ENCODE results near the gene HBEGF. TPM values are rescaled to one million over a fixed set of nuclear protein-coding genes. Genes with fewer than 3 reads are reported as not detected.

The HBEGF gene
- total RNA-seq = 115 and 206 TPM in 2 replicates

GRCh38 chr5:140346348-140347221 is at the start of gene HBEGF:
Gene HBEGF, minus strand, starts transcription at chr5:140346603. Its CDS starts 275 bp downstream, at chr5:140346328.

GRCh38 chr5:140360101-140360500 is 13.7 kb upstream of the HBEGF start, which contains the start of gene SLC4A9:
Gene SLC4A9, plus strand, starts transcription at chr5:140360194. Its CDS starts 43 bp downstream, at chr5:140360237.

GRCh38 chr5:140302786-140303639 is 43.4 kb downstream of the HBEGF start, which contains the start of gene PFDN1:
Gene PFDN1, minus strand, starts transcription at chr5:140303101. Its CDS starts 28 bp downstream, at chr5:140303073.

Other genes with a start within 250 kb of the HBEGF start
- 9.6 and 14.2 TPM in 2 replicates for gene PURA, start 232.5 kb downstream of the HBEGF start, total RNA-seq
- gene IGIP, start 220.7 kb downstream of the HBEGF start, total RNA-seq = 5.8 and 7.2 TPM in 2 replicates
- gene CYSTM1, start 171.4 kb downstream of the HBEGF start, total RNA-seq = 13.4 and 43.7 TPM in 2 replicates
- gene PFDN1, start 43.5 kb downstream of the HBEGF start, total RNA-seq = 35.0 and 36.6 TPM in 2 replicates
- gene SLC4A9, start 13.6 kb upstream of the HBEGF start, total RNA-seq = 0.07 and 0.34 TPM in 2 replicates
- gene ANKHD1, start 55.2 kb upstream of the HBEGF start, total RNA-seq = 107 and 114 TPM in 2 replicates
- gene EIF4EBP3, start 201.1 kb upstream of the HBEGF start, total RNA-seq = 3.1 and 3.8 TPM in 2 replicates
- gene SRA1, start 210.9 kb upstream of the HBEGF start, total RNA-seq = 19.9 and 47.5 TPM in 2 replicates
- gene APBB3, start 218.0 kb upstream of the HBEGF start, total RNA-seq = 5.8 and 10.4 TPM in 2 replicates
- 16.7 and 53.9 TPM in 2 replicates for gene SLC35A4, start 218.2 kb upstream of the HBEGF start, total RNA-seq

Measured in nasal cavity respiratory epithelium epithelial cell of viscerocranial mucosa (primary cell).